H1 (cell line): Measurements from ENCODE around the gene CELF5. TPM values are rescaled to one million over a fixed set of nuclear protein-coding genes. Genes with fewer than 3 reads are reported as not detected.

Experiments used
- CTCF ChIA-PET: fragments of 300-600 bp; sonication (Branson Sonifier 250); formaldehyde crosslinking; loops from one replicate; lab custom pipeline; 2021; ENCODE audit not compliant: partially characterized antibody; lab: Charles Lee
- POLR2A ChIA-PET: fragments of 300-600 bp; sonication (Branson Sonifier 250); formaldehyde crosslinking; loops from one replicate; lab custom pipeline; 2021; ENCODE audit warnings: inconsistent platforms; ENCODE audit not compliant: partially characterized antibody; lab: Charles Lee
- DNase-seq, 2 experiments: peaks; one replicate each; pipeline versions ENCODE4 v3.0.0 to v3.0.0-alpha.2; 2010 to 2022; ENCODE audit warnings: low spot score in 2 of 2, low read depth in 1 of 2, mixed read lengths in 1 of 2
- FAIRE-seq: peaks from 2 replicates; lab custom pipeline; 2011; peaks lifted over from hg19 to GRCh38; lab: Jason Lieb, UNC
- H2AFZ ChIP-seq: 2 replicates; pipeline ENCODE4 v1.8.1; 2012; ENCODE audit warnings: low read length, inconsistent platforms
- H2AK5ac ChIP-seq: 2 replicates; pipeline ENCODE4 v1.6.1; 2013; ENCODE audit warnings: low read depth, low read length
- H2BK120ac ChIP-seq: replicated peaks from 2 replicates; pipeline ENCODE3; 2013; ENCODE audit warnings: low read depth, low read length, inconsistent platforms
- H2BK12ac ChIP-seq: 2 replicates; pipeline ENCODE4 v1.6.1; 2013; ENCODE audit warnings: low read depth, low read length
- H2BK15ac ChIP-seq: 2 replicates; pipeline ENCODE4 v1.6.1; 2013; ENCODE audit warnings: low read length
- H2BK20ac ChIP-seq: 2 replicates; pipeline ENCODE4 v1.6.1; 2013; ENCODE audit warnings: low read length
- H2BK5ac ChIP-seq: 2 replicates; pipeline ENCODE4 v1.6.1; 2013; ENCODE audit warnings: low read depth, low read length
- H3K14ac ChIP-seq: 2 replicates; pipeline ENCODE4 v1.6.1; 2013; ENCODE audit warnings: inconsistent platforms; ENCODE audit not compliant: insufficient read length
- H3K18ac ChIP-seq: 2 replicates; pipeline ENCODE4 v1.6.1; 2013; ENCODE audit warnings: low read length; ENCODE audit errors: extremely low read depth
- H3K23ac ChIP-seq: 2 replicates; pipeline ENCODE4 v1.6.1; 2013; ENCODE audit warnings: inconsistent platforms; ENCODE audit not compliant: insufficient read length
- H3K23me2 ChIP-seq: 2 replicates; pipeline ENCODE4 v1.6.1; 2013; ENCODE audit warnings: low read depth, low read length
- H3K27ac ChIP-seq: 2 replicates; pipeline ENCODE4 v1.6.1; 2011; ENCODE audit warnings: low read depth, low read length, inconsistent platforms
- H3K27me3 ChIP-seq, 4 experiments: replicated peaks in 1 of 4; 1 replicate in 1 of 4; 2 replicates in 3 of 4; pipeline versions ENCODE4 v1.6.1 to v1.8.1; 2011 to 2013; ENCODE audit warnings: low read length in 3 of 4, mild to moderate bottlenecking in 3 of 4, inconsistent platforms in 2 of 4, mixed read lengths in 2 of 4, moderate library complexity in 1 of 4; ENCODE audit not compliant: control insufficient read depth in 3 of 4, insufficient read depth in 3 of 4; ENCODE audit errors: extremely low read depth in 1 of 4
- H3K36me3 ChIP-seq, 4 experiments: 2 replicates each; pipeline versions ENCODE4 v1.6.1 to v1.8.1; 2011 to 2013; ENCODE audit warnings: mild to moderate bottlenecking in 4 of 4, low read length in 3 of 4, moderate library complexity in 2 of 4, control low read depth in 1 of 4, inconsistent platforms in 1 of 4; ENCODE audit not compliant: insufficient read depth in 4 of 4, control insufficient read depth in 2 of 4
- H3K4ac ChIP-seq: replicated peaks from 2 replicates; pipeline ENCODE3; 2013; ENCODE audit warnings: low read length, low read depth, mixed read lengths, inconsistent platforms; ENCODE audit not compliant: insufficient read length
- H3K4me1 ChIP-seq, 4 experiments: replicated peaks in 1 of 4; 1 replicate in 1 of 4; 2 replicates in 3 of 4; pipeline versions ENCODE4 v1.6.1 to v1.8.1; 2011 to 2013; ENCODE audit warnings: low read length in 3 of 4, inconsistent platforms in 2 of 4, mixed read lengths in 1 of 4; ENCODE audit not compliant: insufficient read depth in 4 of 4, control insufficient read depth in 3 of 4
- H3K4me2 ChIP-seq, 2 experiments: 2 replicates each; pipeline versions ENCODE4 v1.6.1 to v1.8.1; 2011 to 2013; ENCODE audit warnings: low read depth in 2 of 2, low read length in 2 of 2, control low read depth in 1 of 2, inconsistent platforms in 1 of 2, mild to moderate bottlenecking in 1 of 2; ENCODE audit not compliant: insufficient read depth in 1 of 2
- H3K4me3 ChIP-seq, 4 experiments: fragments of 200-600, 300-600 bp in 1 of 4; sonication (generic), shearing (Covaris generic), sonication (Bioruptor Twin) in 1 of 4; 2 replicates each; pipeline versions ENCODE4 v1.5.1 to v1.8.1; 2011 to 2016; ENCODE audit warnings: low read length in 4 of 4, low read depth in 3 of 4, control low read depth in 2 of 4, inconsistent platforms in 2 of 4, mild to moderate bottlenecking in 2 of 4, mixed read lengths in 1 of 4, moderate library complexity in 1 of 4; ENCODE audit not compliant: insufficient read depth in 2 of 4; ENCODE audit errors: extremely low read depth in 1 of 4
- H3K56ac ChIP-seq: replicated peaks from 2 replicates; pipeline ENCODE3; 2013; ENCODE audit warnings: low read depth, mild to moderate bottlenecking, mixed read lengths, low read length, inconsistent platforms; ENCODE audit not compliant: insufficient read length
- H3K79me1 ChIP-seq: 2 replicates; pipeline ENCODE4 v1.6.1; 2013; ENCODE audit warnings: low read depth, low read length, control low read depth
- H3K79me2 ChIP-seq, 2 experiments: 2 replicates each; pipeline versions ENCODE4 v1.6.1 to v1.8.1; 2012 to 2013; ENCODE audit warnings: low read length in 2 of 2, mild to moderate bottlenecking in 2 of 2, inconsistent platforms in 1 of 2; ENCODE audit not compliant: insufficient read depth in 2 of 2, control insufficient read depth in 1 of 2
- H3K9ac ChIP-seq, 4 experiments: replicated peaks in 1 of 4; 1 replicate in 1 of 4; 2 replicates in 3 of 4; pipeline versions ENCODE4 v1.6.1 to v1.8.1; 2011 to 2013; ENCODE audit warnings: low read depth in 3 of 4, low read length in 3 of 4, control low read depth in 2 of 4, mild to moderate bottlenecking in 2 of 4, moderate library complexity in 2 of 4, inconsistent platforms in 1 of 4; ENCODE audit errors: extremely low read depth in 1 of 4
- H3K9me3 ChIP-seq, 2 experiments: 2 replicates each; pipeline versions ENCODE4 v1.6.1 to v1.8.1; 2012 to 2013; ENCODE audit warnings: mild to moderate bottlenecking in 2 of 2, moderate library complexity in 2 of 2, control low read depth in 1 of 2, inconsistent platforms in 1 of 2, low read depth in 1 of 2, low read length in 1 of 2, mixed read lengths in 1 of 2; ENCODE audit not compliant: insufficient read depth in 2 of 2
- H4K20me1 ChIP-seq, 2 experiments: replicated peaks in 1 of 2; 2 replicates each; pipeline versions ENCODE3 to v1.8.1; 2011 to 2013; ENCODE audit warnings: inconsistent platforms in 2 of 2, low read length in 2 of 2, mild to moderate bottlenecking in 1 of 2; ENCODE audit not compliant: insufficient read depth in 2 of 2, control insufficient read depth in 1 of 2
- H4K5ac ChIP-seq: 2 replicates; pipeline ENCODE4 v1.6.1; 2013; ENCODE audit warnings: low read length, low read depth, mixed read lengths, inconsistent platforms; ENCODE audit not compliant: insufficient read length
- H4K8ac ChIP-seq: 2 replicates; pipeline ENCODE4 v1.8.0; 2013; ENCODE audit warnings: mild to moderate bottlenecking, moderate library complexity, low read length, inconsistent platforms; ENCODE audit not compliant: insufficient read depth; ENCODE audit errors: extremely low read depth
- H4K91ac ChIP-seq: replicated peaks from 2 replicates; pipeline ENCODE3; 2013; ENCODE audit warnings: low read length, mixed read lengths, inconsistent platforms; ENCODE audit not compliant: insufficient read length
- CBX8 ChIP-seq: fragments of 300-800, 300-1000 bp; sonication (generic); IDR thresholded peaks from 2 replicates; pipeline ENCODE4 v1.7.1; 2016; ENCODE audit warnings: low read depth, low read length, borderline replicate concordance
- CHD2 ChIP-seq: IDR thresholded peaks from 2 replicates; pipeline ENCODE4 v1.6.1; 2012; ENCODE audit warnings: low read length, improper control_type of control experiment
- EP300 ChIP-seq, 2 experiments: IDR thresholded peaks; 1 replicate in 1 of 2; 2 replicates in 1 of 2; pipeline ENCODE4 v1.6.1; 2011 to 2012; ENCODE audit warnings: low read depth in 2 of 2, low read length in 2 of 2, mild to moderate bottlenecking in 2 of 2, borderline replicate concordance in 1 of 2, inconsistent platforms in 1 of 2, moderate library complexity in 1 of 2
- GTF2F1 ChIP-seq: IDR thresholded peaks from 2 replicates; pipeline ENCODE4 v1.6.1; 2012; ENCODE audit warnings: low read depth, low read length, improper control_type of control experiment, borderline replicate concordance
- RAD21 ChIP-seq, 2 experiments: IDR thresholded peaks in 1 of 2; conservative IDR thresholded peaks in 1 of 2; 2 replicates each; pipeline ENCODE4 v1.6.1; 2011; ENCODE audit warnings: low read depth in 2 of 2, low read length in 2 of 2, improper control_type of control experiment in 1 of 2, inconsistent platforms in 1 of 2, mild to moderate bottlenecking in 1 of 2, moderate library complexity in 1 of 2
- SAP30 ChIP-seq: fragments of 300-600 bp; sonication (generic); IDR thresholded peaks from 2 replicates; pipeline ENCODE4 v1.7.1; 2012; ENCODE audit warnings: low read length, moderate library complexity, mild to moderate bottlenecking, inconsistent platforms; ENCODE audit not compliant: insufficient read depth, insufficient replicate concordance
- SIN3A ChIP-seq, 2 experiments: IDR thresholded peaks in 1 of 2; conservative IDR thresholded peaks in 1 of 2; 2 replicates each; pipeline ENCODE4 v1.6.1; 2011 to 2012; ENCODE audit warnings: low read length in 2 of 2, improper control_type of control experiment in 1 of 2, low read depth in 1 of 2, mild to moderate bottlenecking in 1 of 2
- SP1 ChIP-seq: IDR thresholded peaks from 2 replicates; pipeline ENCODE4 v1.6.1; 2011; ENCODE audit warnings: low read depth, low read length
- TAF7 ChIP-seq: optimal IDR thresholded peaks from 2 replicates; pipeline ENCODE3; 2011; ENCODE audit warnings: low read depth, mild to moderate bottlenecking, inconsistent platforms, low read length, moderate library complexity, borderline replicate concordance
- WGBS, 2 experiments: shearing (Covaris generic) in 1 of 2; methylation state at CpG; one replicate each; pipeline versions ENCODE4 v1.1.6 to v1.1.7; 2013 to 2015; ENCODE audit warnings: low lambda C conversion rate in 2 of 2, mixed read lengths in 2 of 2, inconsistent platforms in 1 of 2, low coverage in 1 of 2, missing lambda C conversion rate in 1 of 2; ENCODE audit not compliant: insufficient replicate concordance in 2 of 2, insufficient coverage in 1 of 2, insufficient read length in 1 of 2; ENCODE audit errors: extremely low coverage in 1 of 2, missing lambda C conversion rate in 1 of 2; 5-methylcytosine and 5-hydroxymethylcytosine counted together
- polyA plus RNA-seq, 7 experiments: library from polyadenylated mRNA; depleted of rRNA in 3 of 7; stranded (reverse) in 5 of 7; unstranded in 2 of 7; fragments of >200 nt in 5 of 7; fragments of 200-250 nt in 2 of 7; gene quantifications; 1 replicate in 5 of 7; 2 replicates in 1 of 7; 4 replicates in 1 of 7; pipeline versions ENCODE4 v1.2.1 to v1.2.3, GENCODE V29; 2011 to 2013; ENCODE audit warnings: missing spikeins in 2 of 7, mixed read lengths in 2 of 7
- total RNA-seq: library from RNA; stranded (reverse); fragmentation: NEBNext Ultra II Directional; extraction: Animal tissue kit (Norgen Biotek cat#: 25700); gene quantifications from 2 replicates; pipeline ENCODE4 v1.2.1, GENCODE V29; 2021
- TF ChIP-seq, protein P1 (sequence below): IDR thresholded peaks from 2 replicates; pipeline ENCODE4 v1.6.1; 2011; ENCODE audit warnings: low read length, improper control_type of control experiment

CELF5 gene
- total and polyA plus RNA-seq, 2 of the 8 experiments (the other 6 are each of a cell fraction or from before 2014, with no cell fraction given) = 9.8 to 15.0 TPM

- Histone ChIP-seq H3K9me3 (no peaks in the 10 kb centered on the region), H3K4ac (no peak overlapping the region), H4K8ac (no peak overlapping the region), H3K4me3 (no peak overlapping the region), H3K4me1 (no peaks in the 10 kb centered on the region), H3K79me1 (no peaks in the 10 kb centered on the region), H2BK15ac (no peak overlapping the region), H2BK12ac (no peak overlapping the region), H3K9ac (no peak overlapping the region), H3K27ac (no peak overlapping the region), H4K20me1 (no peaks in the 10 kb centered on the region), H3K36me3 (no peaks in the 10 kb centered on the region), H4K91ac (no peak overlapping the region), H4K5ac (no peak overlapping the region), H3K14ac (no peak overlapping the region), H2BK120ac (no peak overlapping the region), H3K27me3 (peaks cover 0 to 6% (median 1%) of the 10 kb centered on the region in 4 experiments; a peak in 1 of 7 replicates), H3K18ac (no peak overlapping the region), H3K23ac (no peak overlapping the region), H2BK20ac (no peak overlapping the region), H2AFZ (no peak overlapping the region), H3K23me2 (peaks cover 2% of the 10 kb centered on the region; the same call in 1 of the 2 replicates), H3K56ac (no peak overlapping the region), H3K4me2 (no peak overlapping the region), H2BK5ac (no peak overlapping the region), H2AK5ac (no peak overlapping the region), H3K79me2 (no peaks in the 10 kb centered on the region)
- POLR2A ChIA-PET = no interaction called here
- no peak for DNase-seq
- FAIRE-seq = no peak
- 72% methylated on average over 21 of the region's 22 CpGs; no CpG with 5 or more reads in 1 of the 2 experiments for WGBS, 2 experiments
- CTCF ChIA-PET = interaction anchor here (0.6 to 4.7 kb wide), 6 partner anchors 10 to 665 kb away, joined by 3 to 24 read pairs (median 5); partner anchors contain the start of gene DOHH
- TF ChIP-seq TAF7 (no peak), CHD2 (no peak), GTF2F1 (no peak), SAP30 (no peak), RAD21 (IDR thresholded peaks at IDR 0.05 in 1 of 2, conservative IDR thresholded peaks at IDR 0.05 in 1 of 2; ENCODE audit: low read depth in 2 of 2, low read length in 2 of 2) (no peak), SIN3A (conservative IDR thresholded peaks at IDR 0.05 in 1 of 2, IDR thresholded peaks at IDR 0.05 in 1 of 2; ENCODE audit: low read depth in 1 of 2, low read length in 2 of 2) (no peak), SP1 (no peak), EP300 (IDR thresholded peaks at IDR 0.05; ENCODE audit: borderline replicate concordance in 1 of 2, low read depth in 2 of 2, low read length in 2 of 2) (no peak), CBX8 (no peak)
- TF ChIP-seq, protein P1, sequence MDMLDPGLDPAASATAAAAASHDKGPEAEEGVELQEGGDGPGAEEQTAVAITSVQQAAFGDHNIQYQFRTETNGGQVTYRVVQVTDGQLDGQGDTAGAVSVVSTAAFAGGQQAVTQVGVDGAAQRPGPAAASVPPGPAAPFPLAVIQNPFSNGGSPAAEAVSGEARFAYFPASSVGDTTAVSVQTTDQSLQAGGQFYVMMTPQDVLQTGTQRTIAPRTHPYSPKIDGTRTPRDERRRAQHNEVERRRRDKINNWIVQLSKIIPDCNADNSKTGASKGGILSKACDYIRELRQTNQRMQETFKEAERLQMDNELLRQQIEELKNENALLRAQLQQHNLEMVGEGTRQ = no peak
These were observed 112.4 kb downstream of the CELF5 start for GRCh38 chr19:3336680-3337523.
